Fibroblast of lung (primary cell): Measurements from ENCODE around the gene DPP7. TPM values are rescaled to one million over a fixed set of nuclear protein-coding genes. Genes with fewer than 3 reads are reported as not detected.

ENCODE experiments used
- DNase-seq, 2 donors: peaks; one replicate each; pipeline versions ENCODE4 v3.0.0 to v3.0.0-alpha.2; 2010; ENCODE audit warnings: low read depth in 2 of 2
- H2AFZ ChIP-seq: 2 replicates; pipeline ENCODE4 v1.5.1; 2012; ENCODE audit warnings: low read length, control low read depth, inconsistent platforms
- H3K27ac ChIP-seq: 2 replicates; pipeline ENCODE4 v1.5.1; 2011; ENCODE audit warnings: low read length, control low read depth; ENCODE audit not compliant: insufficient read depth
- H3K27me3 ChIP-seq: 2 replicates; pipeline ENCODE4 v1.5.1; 2011; ENCODE audit warnings: mild to moderate bottlenecking, low read length; ENCODE audit not compliant: control insufficient read depth, insufficient read depth
- H3K36me3 ChIP-seq: 2 replicates; pipeline ENCODE4 v1.5.1; 2011; ENCODE audit warnings: low read length; ENCODE audit not compliant: control insufficient read depth, insufficient read depth
- H3K4me1 ChIP-seq: 2 replicates; pipeline ENCODE4 v1.5.1; 2011; ENCODE audit warnings: low read length; ENCODE audit not compliant: control insufficient read depth, insufficient read depth; ENCODE audit errors: extremely low read depth
- H3K4me2 ChIP-seq: 2 replicates; pipeline ENCODE4 v1.5.1; 2011; ENCODE audit warnings: low read length, control low read depth; ENCODE audit not compliant: insufficient read depth; ENCODE audit errors: extremely low read depth
- H3K4me3 ChIP-seq, 4 experiments: fragments of 200-600 bp in 1 of 4; sonication (generic) in 1 of 4; replicated peaks in 1 of 4; 2 replicates each; pipeline ENCODE4 v1.5.1; 2011 to 2016; ENCODE audit warnings: low read length in 4 of 4, low read depth in 3 of 4, mild to moderate bottlenecking in 3 of 4, control low read depth in 2 of 4, inconsistent platforms in 1 of 4, mixed read lengths in 1 of 4; ENCODE audit not compliant: insufficient read depth in 1 of 4; ENCODE audit errors: control extremely low read depth in 1 of 4
- H3K79me2 ChIP-seq: 2 replicates; pipeline ENCODE4 v1.5.1; 2012; ENCODE audit warnings: mild to moderate bottlenecking, low read length, inconsistent platforms; ENCODE audit not compliant: control insufficient read depth, insufficient read depth
- H3K9ac ChIP-seq: 2 replicates; pipeline ENCODE4 v1.5.1; 2011; ENCODE audit warnings: mild to moderate bottlenecking, low read length, control low read depth; ENCODE audit not compliant: insufficient read depth
- H3K9me3 ChIP-seq: 2 replicates; pipeline ENCODE4 v1.5.1; 2012; ENCODE audit warnings: low read depth, low read length; ENCODE audit not compliant: control insufficient read depth, insufficient read depth
- H4K20me1 ChIP-seq: 2 replicates; pipeline ENCODE4 v1.5.1; 2011; ENCODE audit warnings: low read length; ENCODE audit not compliant: control insufficient read depth, insufficient read depth; ENCODE audit errors: extremely low read depth
- CTCF ChIP-seq, 2 donors: IDR thresholded peaks in 1 of 2; conservative IDR thresholded peaks in 1 of 2; 1 replicate in 1 of 2; 2 replicates in 1 of 2; pipeline ENCODE4 v1.5.1; 2011 to 2012; ENCODE audit warnings: low read length in 2 of 2, control low read depth in 1 of 2, inconsistent platforms in 1 of 2, low read depth in 1 of 2, mild to moderate bottlenecking in 1 of 2
- EZH2 ChIP-seq: IDR thresholded peaks from 2 replicates; pipeline ENCODE4 v1.5.1; 2012; ENCODE audit warnings: low read length, control low read depth, mild to moderate bottlenecking; ENCODE audit errors: missing control alignments
- polyA minus RNA-seq: library from RNA; depleted of rRNA, polyadenylated mRNA; stranded (reverse); fragments of >200 nt; gene quantifications from 2 replicates; pipeline ENCODE4 v1.2.3, GENCODE V29; 2011; ENCODE audit warnings: low replicate concordance
- polyA plus RNA-seq, 2 donors: library from polyadenylated mRNA; depleted of rRNA in 1 of 2; stranded (reverse) in 1 of 2; unstranded in 1 of 2; fragments of >200 nt; gene quantifications; 2 replicates each; pipeline ENCODE4 v1.2.1, GENCODE V29; 2011 to 2012; ENCODE audit warnings: missing spikeins in 1 of 2
- total RNA-seq: library from RNA; depleted of rRNA; stranded (reverse); fragments of >200 nt; gene quantifications from 2 replicates; pipeline ENCODE4 v1.2.1, GENCODE V29; 2014

DPP7 gene
- 93.0 and 126 TPM in 2 replicates for total RNA-seq
- polyA plus RNA-seq: 28.6 and 44.3 TPM in 2 replicates
- 73.2 and 106 TPM in 2 replicates for polyA plus RNA-seq (2012)
- 114 and 188 TPM in 2 replicates for polyA minus RNA-seq

GRCh38 chr9:137114613-137115393 is at the start of gene DPP7:
Gene DPP7 (minus strand): TSS chr9:137114733. CDS start chr9:137114713, 20 bp downstream.
- peak within 1 kb of the TSS; percentile 50 for H3K9ac ChIP-seq
- TF ChIP-seq EZH2 (no peak), CTCF (conservative IDR thresholded peaks at IDR 0.05 in 1 of 2, IDR thresholded peaks at IDR 0.05 in 1 of 2; ENCODE audit: low read depth in 1 of 2, low read length in 2 of 2) (no peak)

GRCh38 chr9:137163805-137164204 is 49.3 kb upstream of the DPP7 start:
- Histone ChIP-seq H4K20me1 (no peaks in the 10 kb centered on the region), H3K36me3 (no peaks in the 10 kb centered on the region), H3K9ac (no peak overlapping the region), H3K9me3 (no peaks in the 10 kb centered on the region), H3K4me2 (no peak overlapping the region), H3K27me3 (peaks cover 43% of the 10 kb centered on the region), H3K4me3 (no peak overlapping the region), H2AFZ (no peak overlapping the region), H3K79me2 (no peaks in the 10 kb centered on the region), H3K27ac (no peak overlapping the region), H3K4me1 (no peaks in the 10 kb centered on the region)
- TF ChIP-seq CTCF (conservative IDR thresholded peaks at IDR 0.05 in 1 of 2, IDR thresholded peaks at IDR 0.05 in 1 of 2; ENCODE audit: low read depth in 1 of 2, low read length in 2 of 2) (no peak), EZH2 (no peak)
- DNase-seq: no peak

More at GRCh38 chr9:137114613-137115393, at the start of gene DPP7:
- Histone ChIP-seq H3K4me3 (peak within 1 kb of the TSS; percentile 23 to 64 (median 26)), H3K27ac (no peak within 1 kb of the TSS), H3K27me3 (no peaks in the 10 kb centered on the region), H3K4me2 (peak within 1 kb of the TSS; percentile 51), H3K9me3 (no peaks in the 10 kb centered on the region), H3K4me1 (no peaks in the 10 kb centered on the region), H3K36me3 (peaks cover 13% of the 10 kb centered on the region), H4K20me1 (no peaks in the 10 kb centered on the region), H3K79me2 (no peaks in the 10 kb centered on the region), H2AFZ (no peak within 1 kb of the TSS)
- peak in 1 of 2 donors; percentile 39 for DNase-seq

GRCh38 chr9:137163365-137163715 is 48.8 kb upstream of the DPP7 start:
- H3K79me2 ChIP-seq: no peaks in the 10 kb centered on the region
- peak overlapping the region; percentile 30 for H2AFZ ChIP-seq
- H3K4me3 ChIP-seq: peak overlapping the region in 2 of 4 experiments; percentile 7 to 17
- H3K4me1 ChIP-seq: no peaks in the 10 kb centered on the region
- no peak for DNase-seq
- no peaks in the 10 kb centered on the region for H4K20me1 ChIP-seq
- H3K9me3 ChIP-seq: no peaks in the 10 kb centered on the region
- peak; percentile 15 for TF ChIP-seq EZH2
- TF ChIP-seq CTCF (conservative IDR thresholded peaks at IDR 0.05 in 1 of 2, IDR thresholded peaks at IDR 0.05 in 1 of 2; ENCODE audit: low read depth in 1 of 2, low read length in 2 of 2): no peak
- peaks cover 46% of the 10 kb centered on the region for H3K27me3 ChIP-seq
- H3K36me3 ChIP-seq: no peaks in the 10 kb centered on the region
- H3K9ac ChIP-seq: no peak overlapping the region
- H3K27ac ChIP-seq: no peak overlapping the region
- H3K4me2 ChIP-seq: peak overlapping the region; percentile 59
